Astrocyte (in vitro differentiated cells and primary cell): ENCODE measurements around the gene ARHGEF5.
"Not testable (repeated sequence)": the region's sequence is repeated elsewhere in the genome, so short reads cannot be mapped to it uniquely, and the experiment has no call there.

Experiments used
- EZH2 ChIP-seq: IDR thresholded peaks from 2 replicates; pipeline ENCODE4 v1.6.1; 2012; ENCODE audit warnings: mild to moderate bottlenecking, low read length, inconsistent platforms; ENCODE audit not compliant: insufficient read depth
- TF ChIP-seq, protein P1 (sequence below): IDR thresholded peaks from 2 replicates; pipeline ENCODE4 v1.5.1; 2011; ENCODE audit warnings: low read depth, mild to moderate bottlenecking, inconsistent platforms, low read length, moderate library complexity; ENCODE audit not compliant: insufficient read depth

DNA sequence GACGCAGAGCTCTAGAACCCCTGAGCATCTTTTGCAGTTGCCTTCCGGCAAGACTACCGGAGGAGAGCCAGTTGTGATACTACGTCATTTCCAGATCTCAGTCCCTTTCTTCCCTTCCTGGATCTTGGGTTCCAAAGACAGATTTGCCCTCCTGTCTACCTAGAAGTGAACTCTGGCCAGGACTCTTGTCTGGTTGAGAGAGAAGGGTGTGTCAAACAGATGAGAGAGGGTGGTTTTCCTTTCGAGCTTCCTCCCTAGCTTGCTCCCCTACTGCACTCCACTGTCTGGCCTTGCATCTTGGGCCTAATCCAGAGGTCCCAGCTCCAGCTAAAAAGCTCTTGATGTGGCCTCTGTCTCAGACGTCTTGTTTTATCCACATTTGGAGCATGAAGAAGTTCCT is 983 bp downstream of the ARHGEF5 start:
- not testable (repeated sequence) for TF ChIP-seq EZH2
- TF ChIP-seq, protein P1, sequence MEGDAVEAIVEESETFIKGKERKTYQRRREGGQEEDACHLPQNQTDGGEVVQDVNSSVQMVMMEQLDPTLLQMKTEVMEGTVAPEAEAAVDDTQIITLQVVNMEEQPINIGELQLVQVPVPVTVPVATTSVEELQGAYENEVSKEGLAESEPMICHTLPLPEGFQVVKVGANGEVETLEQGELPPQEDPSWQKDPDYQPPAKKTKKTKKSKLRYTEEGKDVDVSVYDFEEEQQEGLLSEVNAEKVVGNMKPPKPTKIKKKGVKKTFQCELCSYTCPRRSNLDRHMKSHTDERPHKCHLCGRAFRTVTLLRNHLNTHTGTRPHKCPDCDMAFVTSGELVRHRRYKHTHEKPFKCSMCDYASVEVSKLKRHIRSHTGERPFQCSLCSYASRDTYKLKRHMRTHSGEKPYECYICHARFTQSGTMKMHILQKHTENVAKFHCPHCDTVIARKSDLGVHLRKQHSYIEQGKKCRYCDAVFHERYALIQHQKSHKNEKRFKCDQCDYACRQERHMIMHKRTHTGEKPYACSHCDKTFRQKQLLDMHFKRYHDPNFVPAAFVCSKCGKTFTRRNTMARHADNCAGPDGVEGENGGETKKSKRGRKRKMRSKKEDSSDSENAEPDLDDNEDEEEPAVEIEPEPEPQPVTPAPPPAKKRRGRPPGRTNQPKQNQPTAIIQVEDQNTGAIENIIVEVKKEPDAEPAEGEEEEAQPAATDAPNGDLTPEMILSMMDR: not testable (repeated sequence)
